Natural killer cell (primary cell): ENCODE data around the gene USF3. TPM values are rescaled to one million over a fixed set of nuclear protein-coding genes. Genes with fewer than 3 reads are reported as not detected.

ENCODE experiments used
- ATAC-seq, 3 donors: fragments of 150-1000 bp in 2 of 3; fragments of 200-7000 bp in 1 of 3; cut with Tn5 transposase; 1 replicate in 1 of 3; 2 replicates in 2 of 3; pipeline ENCODE4 v1.10.0; 2021; ENCODE audit warnings: mild to moderate bottlenecking in 2 of 3, moderate library complexity in 2 of 3
- DNase-seq, 2 donors: peaks; one replicate each; pipeline versions ENCODE4 v3.0.0 to v3.0.0-alpha.2; 2013 to 2021; ENCODE audit warnings: mixed read lengths in 1 of 2
- H3K27ac ChIP-seq: one replicate; pipeline ENCODE4 v1.5.1; 2013; ENCODE audit warnings: mild to moderate bottlenecking, low read length
- H3K27me3 ChIP-seq: one replicate; pipeline ENCODE4 v1.6.1; 2013; ENCODE audit warnings: low read length; ENCODE audit not compliant: control insufficient read depth, insufficient read depth
- H3K36me3 ChIP-seq: one replicate; pipeline ENCODE4 v1.6.1; 2013; ENCODE audit warnings: low read length; ENCODE audit not compliant: control insufficient read depth, insufficient read depth
- H3K4me1 ChIP-seq: one replicate; pipeline ENCODE4 v1.6.1; 2013; ENCODE audit warnings: low read length; ENCODE audit not compliant: control insufficient read depth, insufficient read depth
- H3K4me3 ChIP-seq: one replicate; pipeline ENCODE4 v1.5.1; 2013; ENCODE audit warnings: low read length
- H3K9me3 ChIP-seq: one replicate; pipeline ENCODE4 v1.6.1; 2013; ENCODE audit warnings: low read length; ENCODE audit not compliant: control insufficient read depth, insufficient read depth
- H3K27ac Mint-ChIP-seq, 2 donors: one replicate each; pipeline ENCODE4 v1.8.0; 2022; ENCODE audit warnings: mild to moderate bottlenecking in 2 of 2, mixed read lengths in 2 of 2, moderate library complexity in 1 of 2
- H3K27me3 Mint-ChIP-seq, 2 donors: one replicate each; pipeline ENCODE4 v1.8.0; 2022; ENCODE audit warnings: low read depth in 2 of 2, mixed read lengths in 2 of 2
- H3K36me3 Mint-ChIP-seq: one replicate; pipeline ENCODE4 v1.8.0; 2022; ENCODE audit warnings: mixed read lengths
- H3K4me1 Mint-ChIP-seq, 2 donors: one replicate each; pipeline ENCODE4 v1.8.0; 2022; ENCODE audit warnings: mixed read lengths in 2 of 2
- H3K4me3 Mint-ChIP-seq: one replicate; pipeline ENCODE4 v1.8.0; 2022; ENCODE audit warnings: mild to moderate bottlenecking, moderate library complexity, mixed read lengths
- H3K9me3 Mint-ChIP-seq, 2 donors: one replicate each; pipeline ENCODE4 v1.8.0; 2022; ENCODE audit warnings: mixed read lengths in 2 of 2
- WGBS: methylation state at CpG from one replicate; pipeline ENCODE4 v1.1.7; 2013; ENCODE audit warnings: missing lambda C conversion rate; ENCODE audit not compliant: insufficient coverage; 5-methylcytosine and 5-hydroxymethylcytosine counted together
- intact Hi-C: fragments of 100-400 bp; cut with micrococcal nuclease; formaldehyde crosslinking; loops from one replicate; pipeline ENCODE4 v1.14.2; 2022
- total RNA-seq, 4 donors: library from RNA; stranded (reverse); fragments of 120-200 nt in 1 of 4; gene quantifications; one replicate each; pipeline versions ENCODE4 v1.2.3 to v1.2.4, GENCODE V29; 2013 to 2022
- TF ChIP-seq, protein P1 (sequence below): fragments of 200-600 bp; IDR thresholded peaks from one replicate; pipeline ENCODE4 v1.8.0; 2022; ENCODE audit warnings: antibody characterized with exemption

The USF3 gene
- total RNA-seq, 3 donors from 2014 or later (not counting 1 experiment from before 2014, with no cell fraction given), result 38.0 to 43.0 (median 41.8) TPM

DNA sequence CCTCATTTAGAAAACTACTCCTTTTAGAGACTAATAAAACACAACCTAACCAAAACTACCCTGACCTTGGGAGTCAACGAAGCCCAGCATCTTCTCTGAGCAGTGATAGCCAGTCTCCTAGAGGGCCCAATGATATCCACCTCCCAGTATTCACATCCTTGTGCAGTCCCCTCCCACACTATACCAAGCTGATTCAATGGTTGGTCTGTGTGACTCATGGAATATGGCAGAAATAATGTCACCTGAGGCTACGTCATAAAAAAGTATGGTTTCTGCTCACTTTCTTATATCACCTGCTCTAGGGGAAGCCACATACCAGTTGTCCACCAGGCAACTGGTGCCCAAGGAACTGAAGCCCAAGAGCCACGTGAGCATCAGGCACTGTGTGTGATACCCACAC lies 21.4 kb upstream of the USF3 start:
- WGBS, result 91% methylated on average over 3 of the region's 3 CpGs
- no peak for ATAC-seq
- no peaks in the 10 kb centered on the region for H3K9me3 Mint-ChIP-seq
- peaks cover 39% of the 10 kb centered on the region for H3K36me3 ChIP-seq
- H3K27ac ChIP-seq, result no peak overlapping the region
- no peak for DNase-seq
- no peaks in the 10 kb centered on the region for H3K4me1 ChIP-seq
- peak overlapping the region; percentile 8 to 59 for H3K27ac Mint-ChIP-seq
- H3K4me3 ChIP-seq, result no peak overlapping the region
- no peaks in the 10 kb centered on the region for H3K27me3 ChIP-seq
- peaks cover 15 to 20% of the 10 kb centered on the region in 2 donors for H3K4me1 Mint-ChIP-seq
- intact Hi-C loops, result no loop called here
- peaks cover 12% of the 10 kb centered on the region for H3K36me3 Mint-ChIP-seq
- H3K9me3 ChIP-seq, result no peaks in the 10 kb centered on the region
- TF ChIP-seq, protein P1, sequence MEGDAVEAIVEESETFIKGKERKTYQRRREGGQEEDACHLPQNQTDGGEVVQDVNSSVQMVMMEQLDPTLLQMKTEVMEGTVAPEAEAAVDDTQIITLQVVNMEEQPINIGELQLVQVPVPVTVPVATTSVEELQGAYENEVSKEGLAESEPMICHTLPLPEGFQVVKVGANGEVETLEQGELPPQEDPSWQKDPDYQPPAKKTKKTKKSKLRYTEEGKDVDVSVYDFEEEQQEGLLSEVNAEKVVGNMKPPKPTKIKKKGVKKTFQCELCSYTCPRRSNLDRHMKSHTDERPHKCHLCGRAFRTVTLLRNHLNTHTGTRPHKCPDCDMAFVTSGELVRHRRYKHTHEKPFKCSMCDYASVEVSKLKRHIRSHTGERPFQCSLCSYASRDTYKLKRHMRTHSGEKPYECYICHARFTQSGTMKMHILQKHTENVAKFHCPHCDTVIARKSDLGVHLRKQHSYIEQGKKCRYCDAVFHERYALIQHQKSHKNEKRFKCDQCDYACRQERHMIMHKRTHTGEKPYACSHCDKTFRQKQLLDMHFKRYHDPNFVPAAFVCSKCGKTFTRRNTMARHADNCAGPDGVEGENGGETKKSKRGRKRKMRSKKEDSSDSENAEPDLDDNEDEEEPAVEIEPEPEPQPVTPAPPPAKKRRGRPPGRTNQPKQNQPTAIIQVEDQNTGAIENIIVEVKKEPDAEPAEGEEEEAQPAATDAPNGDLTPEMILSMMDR, result no peak
- no peak overlapping the region for H3K4me3 Mint-ChIP-seq
- no peaks in the 10 kb centered on the region for H3K27me3 Mint-ChIP-seq

DNA sequence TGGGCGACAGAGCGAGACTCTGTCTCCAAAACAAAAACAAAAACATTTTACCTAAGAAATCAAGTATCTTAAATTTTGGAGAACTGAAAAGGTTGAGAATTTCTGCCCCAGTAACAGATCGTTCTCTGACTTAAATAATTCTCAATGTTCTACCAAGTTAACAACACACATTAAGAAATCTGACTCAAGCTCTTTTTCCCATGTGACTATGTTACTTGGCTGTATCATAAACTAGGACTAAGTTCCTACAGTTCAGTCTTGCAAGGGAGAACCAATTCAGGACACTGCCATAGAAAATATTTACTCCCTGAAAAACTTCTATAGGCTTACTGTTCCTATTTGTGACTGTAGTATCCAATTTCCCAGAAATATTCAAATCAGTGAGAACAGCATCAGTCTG lies 20.9 kb upstream of the USF3 start:
- DNase-seq, result no peak

DNA sequence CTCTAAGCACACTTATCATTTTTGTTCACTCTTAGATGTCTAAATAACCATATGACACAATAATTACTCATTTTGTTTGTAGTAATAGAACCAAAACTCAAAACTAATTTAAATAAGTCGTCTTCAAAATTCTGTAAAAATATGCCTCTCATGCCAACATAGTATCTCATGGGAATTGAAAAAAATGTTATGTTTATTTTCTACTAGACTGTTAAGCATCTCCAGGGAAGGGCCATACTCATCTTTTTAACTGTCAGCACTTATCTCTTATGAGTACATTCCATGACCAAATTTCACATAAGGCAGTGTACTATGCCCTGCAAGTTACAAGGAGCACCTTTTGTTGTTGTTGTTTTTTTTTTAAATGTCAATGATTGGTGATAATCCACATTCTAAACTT lies 18.3 kb upstream of the USF3 start:
- TF ChIP-seq, protein P1, result no peak
- no peak overlapping the region for H3K4me3 Mint-ChIP-seq
- no peak for ATAC-seq
- Histone ChIP-seq H3K36me3 (peaks cover 10% of the 10 kb centered on the region), H3K27ac (no peak overlapping the region), H3K9me3 (no peaks in the 10 kb centered on the region), H3K4me3 (no peak overlapping the region), H3K27me3 (peaks cover 2% of the 10 kb centered on the region), H3K4me1 (no peaks in the 10 kb centered on the region)
- no peak for DNase-seq
- peak overlapping the region in 1 of 2 donors; percentile 3 for H3K27ac Mint-ChIP-seq
- H3K27me3 Mint-ChIP-seq, result peaks cover 0 to 7% of the 10 kb centered on the region in 2 donors
- intact Hi-C loops, result no loop called here
- H3K36me3 Mint-ChIP-seq, result no peaks in the 10 kb centered on the region
- no peaks in the 10 kb centered on the region for H3K4me1 Mint-ChIP-seq
- no peaks in the 10 kb centered on the region for H3K9me3 Mint-ChIP-seq
- no CpG with 5 or more reads among the region's 1 CpG for WGBS

More for the DNA sequence above, 20.9 kb upstream of the USF3 start:
- Mint-ChIP-seq H3K9me3 (no peaks in the 10 kb centered on the region), H3K4me1 (peaks cover 13 to 15% of the 10 kb centered on the region in 2 donors), H3K36me3 (peaks cover 12% of the 10 kb centered on the region), H3K27me3 (no peaks in the 10 kb centered on the region), H3K4me3 (no peak overlapping the region), H3K27ac (peak overlapping the region; percentile 8 to 59)
- TF ChIP-seq, protein P1, result no peak
- intact Hi-C loops, result no loop called here
- Histone ChIP-seq H3K36me3 (peaks cover 34% of the 10 kb centered on the region), H3K4me3 (no peak overlapping the region), H3K27me3 (no peaks in the 10 kb centered on the region), H3K27ac (no peak overlapping the region), H3K9me3 (no peaks in the 10 kb centered on the region), H3K4me1 (no peaks in the 10 kb centered on the region)
- no peak for ATAC-seq
- WGBS, result 97% methylated on average over 3 of the region's 3 CpGs

- DNase-seq, result no peak
- no peaks in the 10 kb centered on the region for H3K9me3 Mint-ChIP-seq
- Histone ChIP-seq H3K36me3 (peaks cover 3% of the 10 kb centered on the region), H3K9me3 (no peaks in the 10 kb centered on the region), H3K27me3 (peaks cover 4% of the 10 kb centered on the region), H3K4me3 (no peak overlapping the region), H3K4me1 (no peaks in the 10 kb centered on the region), H3K27ac (no peak overlapping the region)
- H3K4me1 Mint-ChIP-seq, result no peaks in the 10 kb centered on the region
- no peak overlapping the region for H3K27ac Mint-ChIP-seq
- H3K36me3 Mint-ChIP-seq, result no peaks in the 10 kb centered on the region
- TF ChIP-seq, protein P1, result no peak
- intact Hi-C loops, result no loop called here
- ATAC-seq, result no peak
- WGBS, result no CpG with 5 or more reads among the region's 3 CpGs
- peaks cover 4 to 7% of the 10 kb centered on the region in 2 donors for H3K27me3 Mint-ChIP-seq
- H3K4me3 Mint-ChIP-seq, result no peak overlapping the region
Observed at GRCh38 chr3:113712129-113712528, 15.7 kb upstream of the USF3 start.
